T-cell (primary cell): ENCODE measurements around the gene CA10. TPM values are rescaled to one million over a fixed set of nuclear protein-coding genes. Genes with fewer than 3 reads are reported as not detected.

Experiments
- ATAC-seq, 4 experiments: fragments of 200-7000 bp in 3 of 4; fragments of 150-1000 bp in 1 of 4; cut with Tn5 transposase; replicated peaks in 1 of 4; 1 replicate in 3 of 4; 2 replicates in 1 of 4; pipeline ENCODE4 v1.10.0; 2021; ENCODE audit warnings: moderate library complexity in 3 of 4, mild to moderate bottlenecking in 2 of 4, moderate number of reproducible peaks in 1 of 4
- CTCF ChIA-PET, 2 donors: fragments of 300-600 bp; sonication (Branson Sonifier 250); formaldehyde crosslinking; loops; one replicate each; lab custom pipeline; 2022; ENCODE audit warnings: antibody characterized with exemption in 2 of 2; lab: Charles Lee
- POLR2A ChIA-PET, 2 donors: fragments of 300-600 bp; sonication (Branson Sonifier 250); formaldehyde crosslinking; loops; one replicate each; lab custom pipeline; 2022; ENCODE audit warnings: antibody characterized with exemption in 2 of 2; lab: Charles Lee
- DNase-seq, 35 experiments: peaks; one replicate each; pipeline versions ENCODE4 v3.0.0 to v3.0.0-alpha.2; 2013 to 2023
- H3K27ac ChIP-seq: one replicate; pipeline ENCODE4 v1.5.1; 2013; ENCODE audit warnings: low read length
- H3K27me3 ChIP-seq, 2 experiments: replicated peaks in 1 of 2; 1 replicate in 1 of 2; 2 replicates in 1 of 2; pipeline versions ENCODE4 v1.6.1 to v1.7.0; 2013; ENCODE audit warnings: low read length in 1 of 2, mixed read lengths in 1 of 2; ENCODE audit not compliant: control insufficient read depth in 2 of 2, insufficient read depth in 2 of 2; ENCODE audit errors: extremely low read depth in 1 of 2
- H3K36me3 ChIP-seq, 2 donors: 1 replicate in 1 of 2; 2 replicates in 1 of 2; pipeline versions ENCODE4 v1.6.1 to v1.7.0; 2013; ENCODE audit warnings: low read length in 1 of 2; ENCODE audit not compliant: control insufficient read depth in 2 of 2, insufficient read depth in 1 of 2; ENCODE audit errors: extremely low read depth in 1 of 2
- H3K4me1 ChIP-seq, 2 experiments: 1 replicate in 1 of 2; 2 replicates in 1 of 2; pipeline versions ENCODE4 v1.6.1 to v1.7.0; 2013; ENCODE audit warnings: low read length in 2 of 2, mixed read lengths in 1 of 2; ENCODE audit not compliant: insufficient read depth in 2 of 2, control insufficient read depth in 1 of 2; ENCODE audit errors: extremely low read depth in 1 of 2
- H3K4me3 ChIP-seq, 2 donors: 1 replicate in 1 of 2; 2 replicates in 1 of 2; pipeline versions ENCODE4 v1.5.1 to v1.7.0; 2013; ENCODE audit warnings: mild to moderate bottlenecking in 2 of 2, low read length in 1 of 2, moderate library complexity in 1 of 2; ENCODE audit not compliant: control insufficient read depth in 1 of 2; ENCODE audit errors: extremely low read depth in 1 of 2
- H3K9me3 ChIP-seq: 2 replicates; pipeline ENCODE4 v1.7.0; 2013
- H3K27ac Mint-ChIP-seq, 2 donors: one replicate each; pipeline ENCODE4 v1.8.0; 2020 to 2021; ENCODE audit warnings: mild to moderate bottlenecking in 2 of 2, mixed read lengths in 2 of 2
- H3K27me3 Mint-ChIP-seq, 2 donors: one replicate each; pipeline ENCODE4 v1.8.0; 2021 to 2022; ENCODE audit warnings: mixed read lengths in 2 of 2
- H3K36me3 Mint-ChIP-seq: one replicate; pipeline ENCODE4 v1.8.0; 2021; ENCODE audit warnings: mixed read lengths
- H3K4me1 Mint-ChIP-seq, 3 donors: one replicate each; pipeline ENCODE4 v1.8.0; 2020 to 2022; ENCODE audit warnings: mixed read lengths in 3 of 3, mild to moderate bottlenecking in 1 of 3
- H3K4me3 Mint-ChIP-seq, 3 donors: one replicate each; pipeline ENCODE4 v1.8.0; 2020 to 2022; ENCODE audit warnings: mild to moderate bottlenecking in 3 of 3, mixed read lengths in 3 of 3, moderate library complexity in 3 of 3
- H3K9me3 Mint-ChIP-seq, 3 donors: one replicate each; pipeline ENCODE4 v1.8.0; 2020 to 2022; ENCODE audit warnings: mixed read lengths in 3 of 3
- whole genome bisulfite sequencing: methylation state at CpG from one replicate; pipeline ENCODE4 v1.1.5; 2013; ENCODE audit warnings: missing lambda C conversion rate; ENCODE audit not compliant: insufficient coverage; 5-methylcytosine and 5-hydroxymethylcytosine counted together
- total RNA-seq, 35 experiments: library from RNA in 6 of 35; stranded (reverse) in 6 of 35; fragments of 120-200 nt in 1 of 35; gene quantifications; one replicate each; pipeline versions ENCODE4 v1.2.1 to v1.2.4 and lab custom pipeline; 2013 to 2026

The CA10 gene
- total RNA-seq, 5 donors from 2014 or later (not counting 1 experiment from before 2014, with no cell fraction given), result 0.30 TPM; not detected in 4

DNA sequence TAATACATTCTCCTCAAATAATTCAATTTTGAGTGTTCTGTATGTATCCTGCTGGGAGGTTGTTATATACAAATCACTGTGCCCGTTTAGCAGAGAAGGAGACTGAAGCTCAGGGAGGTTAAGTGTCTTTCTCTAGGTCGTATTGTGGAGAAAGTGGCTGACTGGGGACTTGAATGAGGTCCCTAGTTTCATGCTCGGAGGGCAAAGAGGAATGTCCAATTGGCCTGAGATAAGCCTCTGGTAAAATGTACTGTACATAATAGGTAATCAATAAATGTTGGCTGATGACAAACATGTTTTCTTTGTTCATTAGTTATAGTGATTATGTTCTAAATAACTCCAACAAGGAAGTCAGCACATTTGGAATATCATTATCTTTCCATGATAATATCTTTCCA, 455.6 kb downstream of the CA10 start:
- POLR2A ChIA-PET, result no interaction called here
- CTCF ChIA-PET, result no interaction called here
- H3K27ac Mint-ChIP-seq, result no peak overlapping the region

DNA sequence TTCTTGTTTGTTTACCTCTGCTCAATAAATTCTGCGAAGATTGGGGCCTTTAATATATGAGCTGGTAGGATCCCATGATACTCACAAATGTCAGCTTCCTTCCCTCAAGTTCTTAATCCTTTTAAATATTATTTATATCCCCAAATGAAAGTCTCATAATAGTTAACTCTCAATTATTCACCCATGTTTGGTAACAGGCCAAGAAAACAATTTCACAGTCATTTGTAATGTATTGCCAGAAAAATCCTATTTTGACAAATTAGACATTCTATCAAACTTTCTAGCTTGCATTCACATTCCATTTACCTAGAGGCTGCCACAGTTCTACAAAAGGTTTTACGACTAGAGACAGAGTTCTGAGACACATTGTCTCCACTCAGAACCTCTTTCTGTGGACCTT, 457.0 kb downstream of the CA10 start:
- Mint-ChIP-seq H3K4me1 (no peaks in the 10 kb centered on the region), H3K27me3 (peaks cover 17 to 28% of the 10 kb centered on the region in 2 donors), H3K36me3 (no peaks in the 10 kb centered on the region), H3K27ac (no peak overlapping the region), H3K4me3 (no peak overlapping the region), H3K9me3 (no peaks in the 10 kb centered on the region)
- Histone ChIP-seq H3K27ac (no peak overlapping the region), H3K9me3 (no peaks in the 10 kb centered on the region), H3K36me3 (no peaks in the 10 kb centered on the region), H3K4me1 (no peaks in the 10 kb centered on the region), H3K4me3 (no peak overlapping the region), H3K27me3 (peaks cover 0 to 4% of the 10 kb centered on the region in 2 experiments)
- ChIA-PET POLR2A (no interaction called here), CTCF (no interaction called here)
- ATAC-seq, result no peak
- WGBS, result 83% methylated on average over 1 of the region's 2 CpGs
- no peak for DNase-seq

More for the DNA sequence above, 455.6 kb downstream of the CA10 start:
- H3K4me1 Mint-ChIP-seq, result no peaks in the 10 kb centered on the region
- Histone ChIP-seq H3K27ac (no peak overlapping the region), H3K4me3 (no peak overlapping the region), H3K4me1 (no peaks in the 10 kb centered on the region), H3K27me3 (peaks cover 0 to 2% of the 10 kb centered on the region in 2 experiments), H3K9me3 (no peaks in the 10 kb centered on the region), H3K36me3 (no peaks in the 10 kb centered on the region)
- DNase-seq, result no peak
- 57% methylated on average over 2 of the region's 3 CpGs for WGBS
- H3K4me3 Mint-ChIP-seq, result no peak overlapping the region
- ATAC-seq, result no peak
- H3K36me3 Mint-ChIP-seq, result no peaks in the 10 kb centered on the region
- H3K9me3 Mint-ChIP-seq, result no peaks in the 10 kb centered on the region
- H3K27me3 Mint-ChIP-seq, result peaks cover 16 to 26% of the 10 kb centered on the region in 2 donors

DNA sequence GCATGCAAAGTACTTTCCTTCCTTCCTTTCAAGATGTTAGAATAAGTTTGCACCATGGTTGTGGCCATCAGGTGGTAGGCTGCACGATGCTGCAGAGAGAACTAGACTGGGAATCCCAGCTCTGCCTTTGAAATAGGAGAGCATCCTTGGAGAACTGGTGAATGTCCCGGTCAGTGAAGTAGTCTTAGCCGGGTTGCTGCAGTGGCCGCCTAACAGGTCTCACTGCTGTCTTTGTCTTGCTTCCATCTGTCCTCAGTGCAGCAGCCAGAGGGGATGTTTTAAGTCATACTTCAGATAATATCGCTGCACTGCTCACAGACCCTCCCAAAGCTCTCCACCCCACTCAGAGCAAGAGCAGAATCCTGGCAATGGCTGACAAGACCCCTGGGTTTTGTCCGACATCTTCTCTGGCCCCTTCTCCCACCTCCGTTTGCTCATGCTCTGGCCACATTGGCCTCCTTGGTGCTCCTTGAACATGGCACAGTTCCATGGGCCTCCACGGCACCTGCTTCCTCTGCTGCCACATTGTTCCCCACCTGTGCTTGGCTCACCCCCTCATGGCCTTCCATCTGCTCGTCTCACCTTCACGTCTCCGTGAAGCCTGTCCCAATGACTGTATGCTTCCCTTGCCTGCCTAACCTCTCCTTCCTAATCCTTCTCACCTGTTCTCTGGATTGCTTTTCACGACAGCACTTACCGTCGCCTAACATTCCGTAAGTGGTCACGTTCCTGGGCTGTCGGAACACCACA, 458.3 kb downstream of the CA10 start:
- H3K9me3 Mint-ChIP-seq, result peaks cover 0 to 8% (median 0%) of the 10 kb centered on the region in 3 donors
- H3K27ac Mint-ChIP-seq, result no peak overlapping the region
- no peaks in the 10 kb centered on the region for H3K9me3 ChIP-seq
- WGBS, result 87% methylated on average over 14 of the region's 17 CpGs
- H3K36me3 ChIP-seq, result no peaks in the 10 kb centered on the region
- no peak overlapping the region for H3K27ac ChIP-seq
- H3K27me3 Mint-ChIP-seq, result peaks cover 24 to 29% of the 10 kb centered on the region in 2 donors
- no peaks in the 10 kb centered on the region for H3K4me1 Mint-ChIP-seq
- H3K4me3 ChIP-seq, result no peak overlapping the region
- H3K4me1 ChIP-seq, result no peaks in the 10 kb centered on the region
- DNase-seq (no peak), ATAC-seq (no peak)
- no peaks in the 10 kb centered on the region for H3K36me3 Mint-ChIP-seq
- H3K27me3 ChIP-seq, result peaks cover 0 to 4% of the 10 kb centered on the region in 2 experiments
- no peak overlapping the region for H3K4me3 Mint-ChIP-seq
- ChIA-PET CTCF (no interaction called here), POLR2A (no interaction called here)

DNA sequence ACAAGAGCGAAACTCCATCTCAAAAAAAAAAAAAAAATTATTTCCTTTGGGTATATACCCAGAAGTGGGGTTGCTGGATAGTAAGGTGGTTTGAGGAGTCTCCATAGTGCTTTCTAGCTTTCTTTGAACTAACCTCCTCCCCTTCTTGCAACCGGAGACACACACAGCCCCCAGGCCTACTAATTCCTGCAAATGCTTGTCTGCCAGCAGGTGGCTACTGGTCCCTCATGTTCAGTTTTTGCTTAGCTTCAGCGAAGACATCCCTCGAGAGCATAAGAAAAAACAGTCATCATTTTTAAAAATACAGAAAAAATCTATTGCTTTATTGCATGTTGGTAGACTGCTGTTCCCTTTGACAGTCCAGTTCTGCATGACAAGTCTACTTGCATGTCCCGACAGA, 459.2 kb downstream of the CA10 start:
- ATAC-seq (no peak), DNase-seq (no peak)
- POLR2A ChIA-PET, result no interaction called here
- no CpG with 5 or more reads among the region's 5 CpGs for WGBS
- Histone ChIP-seq H3K9me3 (no peaks in the 10 kb centered on the region), H3K27ac (no peak overlapping the region), H3K36me3 (no peaks in the 10 kb centered on the region), H3K4me3 (no peak overlapping the region), H3K4me1 (no peaks in the 10 kb centered on the region), H3K27me3 (peaks cover 0 to 4% of the 10 kb centered on the region in 2 experiments)
- H3K27me3 Mint-ChIP-seq, result peaks cover 23 to 26% of the 10 kb centered on the region in 2 donors
- CTCF ChIA-PET, result no interaction called here
- no peaks in the 10 kb centered on the region for H3K36me3 Mint-ChIP-seq
- peaks cover 0 to 17% (median 4%) of the 10 kb centered on the region in 3 donors for H3K9me3 Mint-ChIP-seq
- H3K4me3 Mint-ChIP-seq, result no peak overlapping the region
- H3K27ac Mint-ChIP-seq, result no peak overlapping the region
- no peaks in the 10 kb centered on the region for H3K4me1 Mint-ChIP-seq

DNA sequence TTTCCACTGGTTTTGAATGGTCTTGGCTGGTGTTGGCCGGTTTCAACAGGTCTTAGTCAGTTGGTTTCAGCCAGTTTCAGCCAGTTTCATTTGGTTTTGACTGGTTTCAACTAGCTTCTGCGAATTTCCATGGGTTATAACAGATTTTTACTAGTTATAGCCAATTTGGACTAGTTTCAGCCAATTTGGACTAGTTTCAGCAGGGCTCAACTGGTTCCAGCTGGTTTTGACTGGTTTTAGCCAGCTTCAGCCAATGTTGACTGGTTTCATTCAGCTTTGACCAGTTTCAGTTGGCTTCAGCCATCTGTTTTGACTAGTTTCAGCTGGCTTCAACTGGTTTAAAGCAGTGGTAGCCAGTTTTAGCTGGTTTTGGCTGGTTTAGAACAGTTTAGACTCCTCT, 465.6 kb downstream of the CA10 start:
- Histone ChIP-seq H3K4me3 (no peak overlapping the region), H3K27ac (no peak overlapping the region), H3K4me1 (no peaks in the 10 kb centered on the region), H3K27me3 (peaks cover 0 to 1% of the 10 kb centered on the region in 2 experiments), H3K36me3 (no peaks in the 10 kb centered on the region), H3K9me3 (no peaks in the 10 kb centered on the region)
- Mint-ChIP-seq H3K27ac (no peak overlapping the region), H3K36me3 (no peaks in the 10 kb centered on the region), H3K4me3 (no peak overlapping the region), H3K9me3 (peaks cover 4 to 24% (median 10%) of the 10 kb centered on the region in 3 donors), H3K4me1 (no peaks in the 10 kb centered on the region), H3K27me3 (peaks cover 10 to 13% of the 10 kb centered on the region in 2 donors)
- ATAC-seq (no peak), DNase-seq (no peak)
- WGBS, result 36% methylated on average over 2 of the region's 2 CpGs
- POLR2A ChIA-PET, result no interaction called here
- CTCF ChIA-PET, result no interaction called here

DNA sequence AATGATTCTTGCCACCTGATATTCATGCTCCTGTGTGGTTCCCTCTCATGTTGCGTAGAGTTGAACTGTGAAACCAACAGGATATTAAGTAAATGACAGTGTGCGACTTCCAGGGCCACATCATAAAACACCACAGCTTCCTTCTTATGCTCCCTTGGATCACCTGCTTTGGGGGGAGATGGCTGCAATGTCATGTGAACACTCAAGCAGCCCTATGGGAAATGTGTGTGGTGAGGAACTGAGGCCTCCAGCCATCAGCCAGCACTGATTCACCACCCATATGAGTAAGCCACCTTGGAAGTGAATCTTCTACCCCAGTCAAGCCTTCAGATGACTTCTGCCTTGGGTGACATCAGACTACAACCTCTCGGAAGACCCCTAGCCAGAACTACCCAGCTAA, 470.6 kb downstream of the CA10 start:
- Mint-ChIP-seq H3K4me3 (no peak overlapping the region), H3K27ac (no peak overlapping the region), H3K36me3 (no peaks in the 10 kb centered on the region), H3K9me3 (peaks cover 0 to 10% (median 5%) of the 10 kb centered on the region in 3 donors), H3K4me1 (no peaks in the 10 kb centered on the region), H3K27me3 (peaks cover 5 to 10% of the 10 kb centered on the region in 2 donors)
- POLR2A ChIA-PET, result no interaction called here
- Histone ChIP-seq H3K9me3 (no peaks in the 10 kb centered on the region), H3K27me3 (no peaks in the 10 kb centered on the region), H3K4me1 (no peaks in the 10 kb centered on the region), H3K27ac (no peak overlapping the region), H3K4me3 (no peak overlapping the region), H3K36me3 (no peaks in the 10 kb centered on the region)
- no CpG with 5 or more reads among the region's 3 CpGs for WGBS
- no peak for DNase-seq
- CTCF ChIA-PET, result no interaction called here
- ATAC-seq, result no peak
